OCI-LY3 (cell line): ENCODE measurements around the gene TXNDC12.

Experiments
- H2AFZ ChIP-seq: fragments of 200-600, 300-600 bp; shearing (Covaris generic); 2 replicates; pipeline ENCODE4 v1.6.0; 2014; ENCODE audit warnings: antibody characterized with exemption, low read depth, low read length
- H3K27ac ChIP-seq: fragments of 200-600, 300-600 bp; sonication (generic); 2 replicates; pipeline ENCODE4 v1.5.1; 2014; ENCODE audit warnings: mild to moderate bottlenecking, low read length, moderate library complexity, mixed read lengths
- H3K27me3 ChIP-seq: fragments of 200-600, 300-600 bp; sonication (generic); 2 replicates; pipeline ENCODE4 v1.6.1; 2014; ENCODE audit warnings: low read depth, low read length, mixed read lengths
- H3K36me3 ChIP-seq: fragments of 200-600, 300-600 bp; sonication (generic); replicated peaks from 2 replicates; pipeline ENCODE3; 2014; ENCODE audit warnings: low read depth, low read length, mixed read lengths
- H3K4me1 ChIP-seq: fragments of 300-600, 200-600 bp; sonication (generic); 2 replicates; pipeline ENCODE4 v1.6.1; 2014; ENCODE audit warnings: low read length, mixed read lengths
- H3K4me2 ChIP-seq: fragments of 200-600, 300-600 bp; sonication (generic); 2 replicates; pipeline ENCODE4 v1.6.1; 2014; ENCODE audit warnings: low read length, mixed read lengths
- H3K4me3 ChIP-seq: fragments of 300-600, 200-600 bp; sonication (generic); 2 replicates; pipeline ENCODE4 v1.5.1; 2014; ENCODE audit warnings: antibody characterized with exemption, mild to moderate bottlenecking, low read length, moderate library complexity
- H3K79me2 ChIP-seq: fragments of 300-600, 200-600 bp; shearing (Covaris generic); 2 replicates; pipeline ENCODE4 v1.6.1; 2014; ENCODE audit warnings: mild to moderate bottlenecking, low read length, mixed read lengths
- H3K9ac ChIP-seq: fragments of 300-600, 200-600 bp; shearing (Covaris generic); 2 replicates; pipeline ENCODE4 v1.6.0; 2014; ENCODE audit warnings: mild to moderate bottlenecking, low read length, moderate library complexity
- H3K9me3 ChIP-seq: fragments of 200-600, 300-600 bp; shearing (Covaris generic); 2 replicates; pipeline ENCODE4 v1.6.1; 2014; ENCODE audit warnings: low read length, mixed read lengths; ENCODE audit not compliant: insufficient read depth
- H4K20me1 ChIP-seq: fragments of 200-600, 300-600 bp; sonication (generic); 2 replicates; pipeline ENCODE4 v1.6.1; 2016; ENCODE audit warnings: low read length, mixed read lengths; ENCODE audit not compliant: insufficient read depth
- CTCF ChIP-seq: fragments of 200-600, 300-600 bp; sonication (generic); IDR thresholded peaks from 2 replicates; pipeline ENCODE4 v1.5.1; 2014; ENCODE audit warnings: antibody characterized with exemption, low read length, low read depth
- EZH2phosphoT487 ChIP-seq: fragments of 200-600 bp; shearing (Covaris generic); IDR thresholded peaks from 2 replicates; pipeline ENCODE4 v1.6.1; 2018; ENCODE audit warnings: antibody characterized with exemption, mixed run types, low read depth

The TXNDC12 gene

GRCh38 chr1:52037909-52038308 lies 17.1 kb downstream of the TXNDC12 start:
- Histone ChIP-seq H3K9ac (no peak overlapping the region), H3K4me3 (no peak overlapping the region), H3K4me1 (peaks cover 5% of the 10 kb centered on the region), H3K79me2 (peaks cover 7% of the 10 kb centered on the region), H2AFZ (no peak overlapping the region), H3K27me3 (no peaks in the 10 kb centered on the region), H3K27ac (no peak overlapping the region), H3K9me3 (no peaks in the 10 kb centered on the region), H3K36me3 (peaks cover 6% of the 10 kb centered on the region), H3K4me2 (no peak overlapping the region), H4K20me1 (no peaks in the 10 kb centered on the region)
- TF ChIP-seq CTCF, result no peak
- TF ChIP-seq EZH2phosphoT487, result no peak

GRCh38 chr1:52037402-52037814 lies 17.6 kb downstream of the TXNDC12 start:
- Histone ChIP-seq H3K4me2 (no peak overlapping the region), H3K36me3 (peaks cover 6% of the 10 kb centered on the region), H3K4me1 (peaks cover 6% of the 10 kb centered on the region)

GRCh38 chr1:52034050-52034384 lies 21.0 kb downstream of the TXNDC12 start:
- Histone ChIP-seq H3K4me3 (peak overlapping the region; percentile 91), H4K20me1 (peaks cover 9% of the 10 kb centered on the region), H3K27me3 (no peaks in the 10 kb centered on the region), H3K4me2 (peak overlapping the region; percentile 80), H3K79me2 (peaks cover 27% of the 10 kb centered on the region), H2AFZ (peak overlapping the region; percentile 60; the same call in 1 of the 2 replicates), H3K27ac (0 out of 2 replicates have a peak overlapping the region, but pooled peaks have one; percentile 18), H3K4me1 (peaks cover 16% of the 10 kb centered on the region), H3K9ac (0 out of 2 replicates have a peak overlapping the region, but pooled peaks have one; percentile 80), H3K9me3 (no peaks in the 10 kb centered on the region), H3K36me3 (peaks cover 7% of the 10 kb centered on the region)
- TF ChIP-seq CTCF (no peak), EZH2phosphoT487 (no peak)

More at GRCh38 chr1:52037402-52037814, 17.6 kb downstream of the TXNDC12 start:
- no peaks in the 10 kb centered on the region for H3K9me3 ChIP-seq
- TF ChIP-seq CTCF, result no peak
- no peak for TF ChIP-seq EZH2phosphoT487
- H2AFZ ChIP-seq, result no peak overlapping the region
- H3K79me2 ChIP-seq, result peaks cover 12% of the 10 kb centered on the region
- peaks cover under 1% of the 10 kb centered on the region; the same call in 1 of the 2 replicates for H4K20me1 ChIP-seq
- H3K27me3 ChIP-seq, result no peaks in the 10 kb centered on the region
- no peak overlapping the region for H3K9ac ChIP-seq
- no peak overlapping the region for H3K4me3 ChIP-seq
- H3K27ac ChIP-seq, result no peak overlapping the region

GRCh38 chr1:52033190-52034049 lies 21.6 kb downstream of the TXNDC12 start, which contains the start of gene KTI12:
KTI12 (minus strand) TSS chr1:52033810; CDS start chr1:52033761, 49 bp downstream.
- peak within 1 kb of the TSS; percentile 91 for H3K4me3 ChIP-seq
- H3K4me1 ChIP-seq, result peaks cover 16% of the 10 kb centered on the region
- H3K9me3 ChIP-seq, result no peaks in the 10 kb centered on the region
- H3K4me2 ChIP-seq, result peak within 1 kb of the TSS; percentile 80
- TF ChIP-seq CTCF (no peak), EZH2phosphoT487 (no peak)
- no peaks in the 10 kb centered on the region for H3K27me3 ChIP-seq
- peaks cover 7% of the 10 kb centered on the region for H3K36me3 ChIP-seq
- peak within 1 kb of the TSS; percentile 60; the same call in 1 of the 2 replicates for H2AFZ ChIP-seq
- H3K79me2 ChIP-seq, result peaks cover 27% of the 10 kb centered on the region
- H3K9ac ChIP-seq, result peak within 1 kb of the TSS; percentile 80
- H4K20me1 ChIP-seq, result peaks cover 9% of the 10 kb centered on the region
- H3K27ac ChIP-seq, result peak within 1 kb of the TSS; percentile 44
